Fibroblast of the aortic adventitia (primary cell): ENCODE data around the gene KCNQ4. TPM values are rescaled to one million over a fixed set of nuclear protein-coding genes. Genes with fewer than 3 reads are reported as not detected.

ENCODE experiments used
- DNase-seq: peaks from one replicate; pipeline ENCODE4 v3.0.0-alpha.2; 2010; ENCODE audit warnings: low read depth
- H3K4me3 ChIP-seq: 2 replicates; pipeline ENCODE4 v1.5.1; 2011; ENCODE audit warnings: low read depth, mild to moderate bottlenecking, control low read depth, low read length, moderate library complexity
- total RNA-seq: library from RNA; depleted of rRNA; stranded (reverse); fragments of >200 nt; gene quantifications from 2 replicates; pipeline ENCODE4 v1.2.3, GENCODE V29; 2012; ENCODE audit warnings: low replicate concordance
- TF ChIP-seq, protein P1 (sequence below): IDR thresholded peaks from 2 replicates; pipeline ENCODE4 v1.5.1; 2011; ENCODE audit warnings: mild to moderate bottlenecking, low read length, control low read depth, inconsistent platforms; ENCODE audit not compliant: insufficient read depth

Gene KCNQ4
- total RNA-seq, 1 donor, result not detected

- TF ChIP-seq, protein P1, sequence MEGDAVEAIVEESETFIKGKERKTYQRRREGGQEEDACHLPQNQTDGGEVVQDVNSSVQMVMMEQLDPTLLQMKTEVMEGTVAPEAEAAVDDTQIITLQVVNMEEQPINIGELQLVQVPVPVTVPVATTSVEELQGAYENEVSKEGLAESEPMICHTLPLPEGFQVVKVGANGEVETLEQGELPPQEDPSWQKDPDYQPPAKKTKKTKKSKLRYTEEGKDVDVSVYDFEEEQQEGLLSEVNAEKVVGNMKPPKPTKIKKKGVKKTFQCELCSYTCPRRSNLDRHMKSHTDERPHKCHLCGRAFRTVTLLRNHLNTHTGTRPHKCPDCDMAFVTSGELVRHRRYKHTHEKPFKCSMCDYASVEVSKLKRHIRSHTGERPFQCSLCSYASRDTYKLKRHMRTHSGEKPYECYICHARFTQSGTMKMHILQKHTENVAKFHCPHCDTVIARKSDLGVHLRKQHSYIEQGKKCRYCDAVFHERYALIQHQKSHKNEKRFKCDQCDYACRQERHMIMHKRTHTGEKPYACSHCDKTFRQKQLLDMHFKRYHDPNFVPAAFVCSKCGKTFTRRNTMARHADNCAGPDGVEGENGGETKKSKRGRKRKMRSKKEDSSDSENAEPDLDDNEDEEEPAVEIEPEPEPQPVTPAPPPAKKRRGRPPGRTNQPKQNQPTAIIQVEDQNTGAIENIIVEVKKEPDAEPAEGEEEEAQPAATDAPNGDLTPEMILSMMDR, result no peak
- DNase-seq, result no peak
- no peak overlapping the region for H3K4me3 ChIP-seq
Observed at GRCh38 chr1:40870135-40870728, 86.6 kb downstream of the KCNQ4 start.

DNA sequence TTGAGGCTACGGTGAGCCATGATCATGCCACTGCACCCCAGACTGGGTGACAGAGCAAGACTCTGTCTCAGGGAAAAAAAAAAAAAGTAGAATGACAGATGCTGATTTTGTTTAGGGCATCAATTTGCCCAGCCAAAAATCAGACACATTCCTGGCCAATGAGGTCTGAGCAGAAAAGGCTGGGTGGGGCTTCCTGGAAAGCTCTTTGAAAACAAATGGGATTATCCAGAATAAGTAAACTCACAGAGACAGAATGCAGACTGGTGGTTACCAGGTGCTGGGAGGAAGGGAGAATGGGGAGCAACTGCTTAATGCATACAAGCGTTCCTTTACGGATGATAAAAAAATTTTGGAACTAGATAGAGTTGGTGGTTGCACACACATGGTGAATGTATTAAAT is 88.7 kb downstream of the KCNQ4 start:
- DNase-seq, result no peak
- TF ChIP-seq, protein P1, result no peak

GRCh38 chr1:40873863-40874472 is 90.4 kb downstream of the KCNQ4 start:
- H3K4me3 ChIP-seq, result no peak overlapping the region
- no peak for DNase-seq
- TF ChIP-seq, protein P1, result no peak

More for the DNA sequence above, 88.7 kb downstream of the KCNQ4 start:
- no peak overlapping the region for H3K4me3 ChIP-seq

- no peak for DNase-seq
- TF ChIP-seq, protein P1, result no peak
- no peak overlapping the region for H3K4me3 ChIP-seq
Observed at GRCh38 chr1:40876436-40876761, 92.8 kb downstream of the KCNQ4 start.

- DNase-seq, result no peak
- H3K4me3 ChIP-seq, result no peak overlapping the region
- TF ChIP-seq, protein P1, result no peak
Observed at GRCh38 chr1:40876891-40877290, 93.3 kb downstream of the KCNQ4 start.

- TF ChIP-seq, protein P1, result no peak
- H3K4me3 ChIP-seq, result no peak overlapping the region
- peak; percentile 83 for DNase-seq
Observed at GRCh38 chr1:40877698-40878097, 94.1 kb downstream of the KCNQ4 start.

DNA sequence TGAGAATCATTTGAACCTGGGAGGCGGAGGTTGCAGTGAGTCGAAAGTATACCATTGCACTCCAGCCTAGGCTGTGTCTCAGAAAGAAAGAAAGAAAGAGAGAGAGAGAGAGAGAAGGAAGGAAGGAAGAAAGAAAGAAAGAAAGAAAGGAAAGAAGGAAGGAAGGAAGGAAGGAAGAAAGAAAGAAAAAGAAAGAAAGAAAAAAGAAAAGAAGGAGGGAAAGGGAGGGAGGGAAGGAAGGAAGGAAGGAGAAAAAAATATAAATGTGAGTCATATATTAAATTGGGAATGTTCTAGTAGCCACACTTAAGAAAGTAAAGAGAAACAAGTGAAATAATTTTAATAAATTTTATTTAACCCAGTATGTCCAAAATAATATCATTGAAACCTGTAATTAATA is 95.3 kb downstream of the KCNQ4 start:
- no peak overlapping the region for H3K4me3 ChIP-seq
- TF ChIP-seq, protein P1, result no peak
- DNase-seq, result no peak
